Osteocyte (in vitro differentiated cells): ENCODE data around the gene SERPINB8. TPM values are rescaled to one million over a fixed set of nuclear protein-coding genes. Genes with fewer than 3 reads are reported as not detected.
"Not testable (repeated sequence)": the region's sequence is repeated elsewhere in the genome, so short reads cannot be mapped to it uniquely, and the experiment has no call there.

Source experiments
- DNase-seq: peaks from one replicate; pipeline ENCODE4 v3.0.0; 2021; ENCODE audit warnings: mixed read lengths; ENCODE audit not compliant: unreplicated experiment; ENCODE audit errors: extremely low spot score
- H3K27ac Mint-ChIP-seq: one replicate; pipeline ENCODE4 v1.8.0; 2021; ENCODE audit warnings: mild to moderate bottlenecking, mixed read lengths; ENCODE audit not compliant: unreplicated experiment
- H3K27me3 Mint-ChIP-seq: one replicate; pipeline ENCODE4 v1.8.0; 2021; ENCODE audit warnings: mixed read lengths; ENCODE audit not compliant: unreplicated experiment
- H3K36me3 Mint-ChIP-seq: one replicate; pipeline ENCODE4 v1.8.0; 2021; ENCODE audit warnings: mixed read lengths; ENCODE audit not compliant: unreplicated experiment
- H3K4me1 Mint-ChIP-seq: one replicate; pipeline ENCODE4 v1.8.0; 2021; ENCODE audit warnings: mixed read lengths; ENCODE audit not compliant: unreplicated experiment
- H3K4me3 Mint-ChIP-seq: one replicate; pipeline ENCODE4 v1.8.0; 2021; ENCODE audit warnings: mild to moderate bottlenecking, moderate library complexity, mixed read lengths; ENCODE audit not compliant: unreplicated experiment
- H3K9me3 Mint-ChIP-seq: one replicate; pipeline ENCODE4 v1.8.0; 2021; ENCODE audit warnings: mixed read lengths; ENCODE audit not compliant: unreplicated experiment
- total RNA-seq: library from RNA; stranded (reverse); gene quantifications from 2 replicates; pipeline ENCODE4 v1.2.1, GENCODE V29; 2021
- TF ChIP-seq, protein P1 (sequence below): fragments of 200-600 bp; sonication (generic); IDR thresholded peaks from 2 replicates; pipeline ENCODE4 v1.5.0; 2021; ENCODE audit warnings: antibody characterized with exemption, mild to moderate bottlenecking, moderate library complexity

The SERPINB8 gene
- total RNA-seq, 1 donor from 2014 or later, result 8.5 TPM

- DNase-seq, result no peak
- Mint-ChIP-seq H3K27ac (no peak overlapping the region), H3K9me3 (no peaks in the 10 kb centered on the region), H3K27me3 (peaks cover 35% of the 10 kb centered on the region), H3K36me3 (no peaks in the 10 kb centered on the region), H3K4me1 (no peaks in the 10 kb centered on the region), H3K4me3 (no peak overlapping the region)
- TF ChIP-seq, protein P1, sequence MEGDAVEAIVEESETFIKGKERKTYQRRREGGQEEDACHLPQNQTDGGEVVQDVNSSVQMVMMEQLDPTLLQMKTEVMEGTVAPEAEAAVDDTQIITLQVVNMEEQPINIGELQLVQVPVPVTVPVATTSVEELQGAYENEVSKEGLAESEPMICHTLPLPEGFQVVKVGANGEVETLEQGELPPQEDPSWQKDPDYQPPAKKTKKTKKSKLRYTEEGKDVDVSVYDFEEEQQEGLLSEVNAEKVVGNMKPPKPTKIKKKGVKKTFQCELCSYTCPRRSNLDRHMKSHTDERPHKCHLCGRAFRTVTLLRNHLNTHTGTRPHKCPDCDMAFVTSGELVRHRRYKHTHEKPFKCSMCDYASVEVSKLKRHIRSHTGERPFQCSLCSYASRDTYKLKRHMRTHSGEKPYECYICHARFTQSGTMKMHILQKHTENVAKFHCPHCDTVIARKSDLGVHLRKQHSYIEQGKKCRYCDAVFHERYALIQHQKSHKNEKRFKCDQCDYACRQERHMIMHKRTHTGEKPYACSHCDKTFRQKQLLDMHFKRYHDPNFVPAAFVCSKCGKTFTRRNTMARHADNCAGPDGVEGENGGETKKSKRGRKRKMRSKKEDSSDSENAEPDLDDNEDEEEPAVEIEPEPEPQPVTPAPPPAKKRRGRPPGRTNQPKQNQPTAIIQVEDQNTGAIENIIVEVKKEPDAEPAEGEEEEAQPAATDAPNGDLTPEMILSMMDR, result no peak
These were observed 39.0 kb upstream of the SERPINB8 start for GRCh38 chr18:63930773-63931354.

DNA sequence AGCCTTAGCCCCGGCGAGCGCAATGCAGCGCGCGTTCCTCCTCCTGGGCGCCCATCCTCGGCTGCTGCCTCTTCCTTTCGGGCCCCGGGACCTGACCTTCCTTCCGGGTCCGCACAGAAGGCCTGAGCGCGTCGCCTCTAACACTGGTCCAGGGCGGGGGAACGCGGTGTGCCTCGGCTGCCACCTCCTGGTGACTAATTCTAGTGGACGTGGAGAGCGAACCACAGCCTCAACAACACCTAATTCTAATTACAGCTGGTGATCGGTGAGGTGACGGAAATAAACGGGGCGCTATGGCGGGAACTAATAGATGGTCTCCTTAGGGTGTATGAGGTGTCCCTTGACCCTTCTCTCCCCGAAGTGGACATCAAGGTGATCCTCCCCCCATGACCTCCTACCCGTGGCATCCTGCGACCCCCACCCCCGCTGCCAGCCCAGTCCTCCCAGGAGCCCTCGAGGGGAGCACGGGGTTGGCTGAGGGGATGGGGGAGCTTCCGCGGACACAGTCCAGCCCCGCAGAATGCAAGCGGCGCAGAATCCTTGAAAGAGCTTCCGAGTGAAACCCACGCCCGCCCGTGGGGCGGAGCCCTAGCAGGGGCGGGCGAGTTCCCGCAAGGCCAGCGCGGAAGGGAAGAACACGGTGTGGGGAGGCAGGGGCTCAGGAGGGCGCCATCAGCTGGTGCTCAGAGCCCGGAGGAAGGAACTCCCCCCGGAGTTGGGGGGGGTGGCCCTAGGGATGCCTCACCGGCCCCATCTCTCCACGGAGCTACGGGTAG lies 33.5 kb upstream of the SERPINB8 start:
- H3K9me3 Mint-ChIP-seq, result no peaks in the 10 kb centered on the region
- H3K4me1 Mint-ChIP-seq, result peaks cover 3% of the 10 kb centered on the region
- H3K4me3 Mint-ChIP-seq, result peak overlapping the region; percentile 66
- DNase-seq, result peak; percentile 85
- H3K27me3 Mint-ChIP-seq, result peaks cover 19% of the 10 kb centered on the region
- TF ChIP-seq, protein P1, result peak; percentile 72
- no peaks in the 10 kb centered on the region for H3K36me3 Mint-ChIP-seq
- no peak overlapping the region for H3K27ac Mint-ChIP-seq

- no peak for DNase-seq
- Mint-ChIP-seq H3K27me3 (peaks cover 23% of the 10 kb centered on the region), H3K27ac (no peak overlapping the region), H3K9me3 (no peaks in the 10 kb centered on the region), H3K36me3 (no peaks in the 10 kb centered on the region), H3K4me1 (peaks cover 3% of the 10 kb centered on the region), H3K4me3 (no peak overlapping the region)
- TF ChIP-seq, protein P1, result no peak
These were observed 32.9 kb upstream of the SERPINB8 start for GRCh38 chr18:63936932-63937393.

GRCh38 chr18:63940008-63940407 lies 29.9 kb upstream of the SERPINB8 start:
- DNase-seq, result no peak
- H3K27ac Mint-ChIP-seq, result no peak overlapping the region
- peaks cover 3% of the 10 kb centered on the region for H3K4me1 Mint-ChIP-seq
- no peaks in the 10 kb centered on the region for H3K36me3 Mint-ChIP-seq
- peaks cover 37% of the 10 kb centered on the region for H3K27me3 Mint-ChIP-seq
- H3K9me3 Mint-ChIP-seq, result no peaks in the 10 kb centered on the region
- no peak overlapping the region for H3K4me3 Mint-ChIP-seq
- TF ChIP-seq, protein P1, result no peak

DNA sequence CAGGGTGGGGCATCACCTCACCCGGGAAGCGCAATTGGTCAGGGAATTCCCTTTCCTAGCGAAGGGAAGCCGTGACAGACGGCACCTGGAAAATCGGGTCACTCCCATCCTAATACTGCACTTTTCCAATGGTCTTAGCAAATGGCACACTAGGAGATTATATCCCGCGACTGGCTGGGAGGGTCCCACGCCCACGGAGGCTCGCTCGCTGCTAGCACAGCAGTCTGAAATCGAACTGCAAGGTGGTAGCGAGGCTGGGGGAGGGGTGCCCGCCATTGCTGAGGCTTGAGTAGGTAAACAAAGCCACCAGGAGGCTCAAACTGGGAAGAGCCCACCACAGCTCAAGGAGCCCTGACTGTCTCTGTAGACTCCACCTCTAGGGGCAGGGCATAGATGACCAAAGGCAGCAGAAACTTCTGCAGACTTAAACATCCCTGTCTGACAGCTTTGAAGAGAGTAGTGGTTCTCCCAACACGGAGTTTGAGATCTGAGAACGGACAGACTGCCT lies 29.3 kb upstream of the SERPINB8 start:
- H3K27me3 Mint-ChIP-seq, result peaks cover 38% of the 10 kb centered on the region
- not testable (repeated sequence) for H3K4me3 Mint-ChIP-seq, H3K36me3 Mint-ChIP-seq, DNase-seq, H3K27ac Mint-ChIP-seq, H3K9me3 Mint-ChIP-seq, H3K4me1 Mint-ChIP-seq
